ACC112 (cell line): ENCODE results near the gene NRL.

Experiments used
- H2AFZ ChIP-seq: fragments of 200-600 bp; sonication (generic); one replicate; pipeline ENCODE4 v1.6.0; 2017; ENCODE audit warnings: antibody characterized with exemption, low read length; ENCODE audit not compliant: unreplicated experiment
- H3K27ac ChIP-seq: fragments of 200-600 bp; sonication (generic); 2 replicates; pipeline ENCODE4 v1.5.1; 2014; ENCODE audit warnings: low read depth, mild to moderate bottlenecking, antibody characterized with exemption, low read length, moderate library complexity
- H3K27me3 ChIP-seq: fragments of 200-600 bp; sonication (generic); 2 replicates; pipeline ENCODE4 v1.6.1; 2014; ENCODE audit warnings: mild to moderate bottlenecking, antibody characterized with exemption, low read length, moderate library complexity, mixed read lengths; ENCODE audit not compliant: insufficient read depth
- H3K36me3 ChIP-seq: fragments of 200-600 bp; sonication (generic); 2 replicates; pipeline ENCODE4 v1.6.1; 2016; ENCODE audit warnings: mild to moderate bottlenecking, antibody characterized with exemption, low read length, moderate library complexity, mixed read lengths; ENCODE audit not compliant: insufficient read depth
- H3K4me1 ChIP-seq: fragments of 200-600 bp; sonication (generic); one replicate; pipeline ENCODE4 v1.6.1; 2016; ENCODE audit warnings: low read length, mixed read lengths; ENCODE audit not compliant: insufficient read depth, unreplicated experiment, control insufficient read depth
- H3K4me3 ChIP-seq: fragments of 200-600 bp; sonication (generic); 2 replicates; pipeline ENCODE4 v1.5.1; 2014; ENCODE audit warnings: mild to moderate bottlenecking, low read depth, low read length
- H3K79me2 ChIP-seq: fragments of 200-600 bp; sonication (generic); one replicate; pipeline ENCODE4 v1.6.0; 2016; ENCODE audit warnings: low read length; ENCODE audit not compliant: control insufficient read depth, unreplicated experiment, insufficient read depth

The NRL gene

DNA sequence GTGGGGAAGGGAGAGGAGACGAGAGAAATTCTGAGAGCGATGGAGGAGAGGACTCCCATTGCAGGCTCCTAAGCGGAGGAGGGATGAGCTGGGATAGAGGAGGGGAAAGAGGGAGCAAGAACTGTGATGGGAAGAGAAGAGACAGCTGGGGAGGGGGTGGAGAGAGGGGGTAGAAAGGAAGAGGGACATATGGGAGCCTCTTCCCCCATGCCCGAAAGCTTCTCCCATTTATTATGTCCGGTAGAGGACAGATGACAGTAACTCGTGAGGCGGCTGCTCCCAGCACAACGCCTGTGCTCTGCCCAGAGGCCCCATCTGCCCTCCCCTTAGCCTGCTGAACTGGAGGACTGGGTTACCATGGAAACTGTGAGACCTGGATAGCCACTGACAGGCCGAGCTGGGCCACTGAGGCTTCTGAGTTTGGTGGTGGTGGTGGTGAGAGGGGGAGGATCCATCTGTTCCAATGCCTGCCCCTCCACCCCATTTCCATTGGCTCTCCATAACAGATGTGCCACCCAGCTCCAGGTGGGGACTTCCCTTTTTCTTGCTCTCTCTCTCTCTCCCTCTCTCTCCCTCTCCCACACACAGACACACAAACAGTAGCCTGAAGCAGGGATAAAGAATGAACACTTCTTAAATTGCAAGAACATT is 35.1 kb downstream of the NRL start:
- Histone ChIP-seq H2AFZ (no peak overlapping the region), H3K36me3 (no peaks in the 10 kb centered on the region), H3K4me3 (no peak overlapping the region), H3K27ac (no peak overlapping the region), H3K4me1 (peaks cover 4% of the 10 kb centered on the region), H3K27me3 (peaks cover 60% of the 10 kb centered on the region), H3K79me2 (no peaks in the 10 kb centered on the region)

DNA sequence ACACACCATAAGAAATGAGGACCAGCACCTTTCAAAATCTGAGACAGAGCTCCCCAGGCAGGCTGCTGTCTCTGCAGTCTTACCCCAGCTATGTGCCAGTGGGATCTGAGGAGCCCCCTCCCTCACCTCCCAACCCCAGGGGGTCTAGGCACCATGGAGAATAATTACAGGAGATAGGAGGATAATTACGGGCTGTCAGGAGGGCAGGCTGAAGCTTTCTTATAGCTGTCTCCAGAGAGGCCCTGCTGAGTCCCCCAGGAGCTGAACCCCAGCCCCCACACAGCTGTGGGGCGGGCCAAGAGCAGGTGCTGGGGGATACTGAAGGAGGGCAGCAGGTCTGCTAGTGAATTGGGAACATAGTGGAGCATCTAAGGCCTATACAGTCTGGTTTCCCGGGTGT is 36.6 kb downstream of the NRL start:
- H3K27me3 ChIP-seq, result peaks cover 66% of the 10 kb centered on the region
- H3K36me3 ChIP-seq, result no peaks in the 10 kb centered on the region

DNA sequence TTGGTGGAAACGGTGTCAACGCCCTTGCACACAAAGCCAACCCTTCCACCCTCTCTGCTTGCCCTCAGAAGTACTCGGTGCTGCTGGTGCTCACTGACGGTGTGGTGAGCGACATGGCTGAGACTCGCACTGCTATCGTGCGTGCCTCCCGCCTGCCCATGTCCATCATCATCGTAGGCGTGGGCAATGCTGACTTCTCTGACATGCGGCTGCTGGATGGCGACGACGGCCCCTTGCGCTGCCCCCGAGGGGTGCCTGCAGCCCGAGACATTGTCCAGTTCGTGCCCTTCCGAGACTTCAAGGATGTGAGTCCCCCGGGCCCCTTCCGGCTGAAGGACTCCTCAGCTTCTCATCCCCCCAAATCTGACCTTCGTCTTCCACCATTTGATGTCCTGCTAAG is 37.7 kb downstream of the NRL start:
- Histone ChIP-seq H3K36me3 (no peaks in the 10 kb centered on the region), H3K4me1 (peaks cover 4% of the 10 kb centered on the region), H3K79me2 (no peaks in the 10 kb centered on the region), H3K27ac (no peak overlapping the region), H3K27me3 (peaks cover 65% of the 10 kb centered on the region), H3K4me3 (no peak overlapping the region), H2AFZ (no peak overlapping the region)

More for the DNA sequence above, 36.6 kb downstream of the NRL start:
- Histone ChIP-seq H3K4me1 (peaks cover 4% of the 10 kb centered on the region), H2AFZ (no peak overlapping the region), H3K4me3 (no peak overlapping the region), H3K79me2 (no peaks in the 10 kb centered on the region), H3K27ac (no peak overlapping the region)

DNA sequence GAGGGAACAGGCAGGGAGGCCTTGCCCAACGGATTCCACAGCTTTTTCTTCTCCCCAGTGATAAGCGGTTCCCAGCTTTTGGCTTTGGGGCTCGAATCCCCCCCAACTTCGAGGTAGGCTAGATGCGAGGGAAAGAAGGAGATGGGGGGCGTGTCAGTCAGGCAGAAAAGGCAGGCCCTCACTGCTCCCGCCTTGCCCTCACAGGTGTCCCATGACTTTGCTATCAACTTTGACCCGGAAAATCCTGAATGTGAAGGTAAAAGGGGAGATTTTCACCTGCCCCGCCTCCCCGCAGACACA is 38.5 kb downstream of the NRL start:
- Histone ChIP-seq H3K4me3 (no peak overlapping the region), H2AFZ (no peak overlapping the region), H3K4me1 (peaks cover 4% of the 10 kb centered on the region), H3K27ac (no peak overlapping the region), H3K27me3 (peaks cover 65% of the 10 kb centered on the region), H3K79me2 (no peaks in the 10 kb centered on the region), H3K36me3 (no peaks in the 10 kb centered on the region)

DNA sequence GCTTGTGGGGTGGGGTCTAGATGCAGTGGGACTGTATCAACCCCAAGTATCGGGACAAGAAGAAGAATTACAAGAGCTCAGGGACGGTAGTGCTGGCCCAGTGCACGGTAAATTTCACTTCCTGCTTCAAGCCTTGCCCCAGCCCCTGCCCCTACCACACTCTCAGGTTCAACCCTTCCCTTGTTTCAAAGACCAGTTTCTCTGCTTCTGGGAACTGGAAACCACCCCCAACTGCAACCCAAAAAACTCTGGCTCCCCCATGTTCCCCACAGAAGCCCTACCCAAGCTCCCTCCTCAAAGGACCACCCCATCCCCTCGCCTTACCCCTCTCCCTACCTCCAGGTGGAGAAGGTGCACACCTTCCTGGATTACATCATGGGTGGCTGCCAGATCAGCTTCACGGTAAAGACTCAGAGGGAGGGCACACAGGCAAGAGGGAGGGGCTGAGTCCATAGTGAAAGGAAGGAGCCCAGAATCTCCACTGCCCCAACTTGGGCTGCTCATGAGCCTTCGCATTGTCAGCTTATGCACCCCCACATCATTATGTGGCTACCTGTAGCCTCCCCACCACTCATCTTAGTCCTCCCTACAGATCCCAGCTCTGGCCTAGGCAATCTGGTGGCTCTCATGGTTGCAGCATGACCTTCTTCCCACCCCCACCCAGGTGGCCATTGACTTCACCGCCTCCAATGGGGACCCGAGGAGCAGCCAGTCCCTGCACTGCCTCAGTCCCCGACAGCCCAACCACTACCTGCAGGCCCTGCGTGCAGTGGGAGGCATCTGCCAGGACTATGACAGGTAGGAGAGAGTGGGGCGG is 39.1 kb downstream of the NRL start:
- Histone ChIP-seq H3K36me3 (no peaks in the 10 kb centered on the region), H3K27me3 (peaks cover 65% of the 10 kb centered on the region), H2AFZ (no peak overlapping the region), H3K27ac (no peak overlapping the region), H3K4me3 (no peak overlapping the region), H3K79me2 (no peaks in the 10 kb centered on the region), H3K4me1 (peaks cover 2% of the 10 kb centered on the region)

DNA sequence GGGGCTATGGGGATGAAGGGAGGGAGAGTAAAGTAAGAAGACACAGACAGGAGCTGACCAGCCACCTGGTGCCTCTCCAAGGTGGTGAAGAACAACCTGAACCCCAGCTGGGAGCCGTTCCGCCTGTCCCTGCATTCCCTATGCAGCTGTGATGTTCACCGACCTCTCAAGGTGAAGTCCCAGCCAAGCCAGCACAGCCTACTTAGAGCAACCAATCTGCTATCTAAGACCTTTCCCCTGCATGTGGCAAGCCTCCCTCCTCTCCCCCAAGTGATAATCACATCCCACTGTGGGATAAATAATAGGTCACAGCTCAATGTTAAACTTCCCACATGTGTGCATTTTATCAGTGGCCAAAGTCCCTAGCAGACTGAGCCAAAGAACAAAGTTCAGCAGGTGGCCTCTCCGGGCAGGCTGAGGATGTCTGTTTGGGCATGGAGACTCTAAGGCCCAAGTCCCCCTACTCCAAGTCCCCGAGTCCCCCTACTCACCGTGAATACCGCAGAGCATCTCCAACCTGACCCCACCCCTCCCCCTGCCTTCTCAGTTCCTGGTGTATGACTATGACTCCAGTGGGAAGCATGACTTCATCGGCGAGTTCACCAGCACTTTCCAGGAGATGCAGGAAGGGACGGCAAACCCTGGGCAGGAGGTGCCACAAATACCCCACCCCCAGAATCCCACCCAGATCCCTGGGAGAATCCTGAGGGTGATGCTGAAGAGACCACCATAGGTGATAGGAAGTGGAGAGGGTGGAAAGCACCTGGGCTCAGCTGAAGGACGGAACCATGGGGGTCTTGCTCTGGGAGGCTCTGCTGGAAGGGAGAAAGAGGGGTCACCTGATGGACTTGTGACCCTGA is 39.9 kb downstream of the NRL start:
- Histone ChIP-seq H2AFZ (no peak overlapping the region), H3K27ac (no peak overlapping the region), H3K4me3 (no peak overlapping the region)

DNA sequence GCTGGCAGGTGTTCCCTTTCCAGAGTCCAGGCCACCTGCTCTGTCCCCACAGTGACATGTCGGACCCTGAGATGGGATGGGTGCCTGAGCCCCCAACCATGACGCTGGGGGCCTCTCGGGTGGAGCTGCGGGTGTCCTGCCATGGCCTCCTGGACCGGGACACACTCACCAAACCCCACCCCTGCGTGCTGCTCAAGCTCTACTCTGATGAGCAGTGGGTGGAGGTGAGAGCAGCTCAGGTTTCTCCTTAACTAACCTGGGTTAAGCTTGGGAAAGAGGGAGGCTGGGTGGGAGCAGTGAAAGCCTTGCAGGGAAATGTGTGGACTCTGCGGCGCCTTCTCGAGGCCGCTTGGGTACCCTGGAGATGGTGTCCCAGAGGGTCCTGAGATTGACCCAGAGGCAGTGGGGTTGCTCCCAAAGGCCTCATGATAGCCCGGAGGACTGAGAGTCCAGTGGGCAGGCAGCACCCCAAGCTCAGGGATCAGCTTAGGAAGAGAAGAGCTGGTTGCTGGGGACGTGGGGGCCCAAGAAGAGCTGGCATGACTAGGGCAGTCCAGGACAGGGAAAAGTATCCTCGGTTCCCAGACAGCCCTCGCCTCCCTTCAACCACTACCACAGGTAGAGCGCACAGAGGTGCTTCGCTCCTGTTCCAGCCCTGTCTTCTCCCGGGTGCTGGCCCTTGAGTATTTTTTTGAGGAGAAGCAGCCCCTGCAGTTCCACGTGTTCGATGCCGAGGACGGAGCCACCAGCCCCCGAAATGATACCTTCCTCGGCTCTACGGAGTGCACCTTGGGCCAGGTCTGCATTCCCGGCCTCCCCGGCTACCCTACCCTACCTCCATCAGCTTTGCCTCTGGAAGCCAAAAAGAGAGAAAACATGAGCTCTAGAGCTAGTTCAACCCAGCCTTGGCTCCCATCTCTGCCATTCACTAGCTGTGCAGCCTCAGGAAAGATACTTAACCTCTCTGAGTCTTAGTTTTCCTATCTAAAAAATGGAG is 41.6 kb downstream of the NRL start:
- Histone ChIP-seq H3K4me3 (no peak overlapping the region), H3K27ac (no peak overlapping the region)

More for the DNA sequence above, 39.9 kb downstream of the NRL start:
- no peaks in the 10 kb centered on the region for H3K79me2 ChIP-seq
- no peaks in the 10 kb centered on the region for H3K4me1 ChIP-seq
- H3K36me3 ChIP-seq, result no peaks in the 10 kb centered on the region
- H3K27me3 ChIP-seq, result peaks cover 63% of the 10 kb centered on the region

DNA sequence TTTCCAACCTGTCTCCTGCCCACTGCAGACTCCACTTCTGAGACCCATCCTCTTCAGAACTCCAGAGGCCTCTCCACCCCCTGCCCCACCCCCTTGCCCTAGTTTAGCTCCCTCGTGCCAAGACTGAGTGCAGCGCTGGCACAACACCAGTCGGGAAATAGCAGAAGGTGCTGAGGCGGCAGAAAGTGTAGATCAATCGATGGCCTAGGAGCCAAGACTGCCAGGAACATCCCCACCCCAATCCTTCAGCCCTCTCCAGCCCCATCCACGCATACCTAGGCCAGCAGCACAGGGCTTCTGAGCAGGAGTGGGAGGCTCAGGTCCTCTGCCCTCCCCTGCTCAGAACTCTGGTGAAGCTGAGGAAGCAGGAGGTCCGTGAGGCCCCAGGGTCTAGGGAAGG is 42.3 kb downstream of the NRL start:
- no peaks in the 10 kb centered on the region for H3K36me3 ChIP-seq
- H2AFZ ChIP-seq, result no peak overlapping the region
- peaks cover 69% of the 10 kb centered on the region for H3K27me3 ChIP-seq
- H3K79me2 ChIP-seq, result no peaks in the 10 kb centered on the region
- H3K27ac ChIP-seq, result no peak overlapping the region
- H3K4me3 ChIP-seq, result no peak overlapping the region
- no peaks in the 10 kb centered on the region for H3K4me1 ChIP-seq

More for the DNA sequence above, 41.6 kb downstream of the NRL start:
- Histone ChIP-seq H3K79me2 (no peaks in the 10 kb centered on the region), H3K36me3 (no peaks in the 10 kb centered on the region), H2AFZ (no peak overlapping the region), H3K27me3 (peaks cover 65% of the 10 kb centered on the region), H3K4me1 (no peaks in the 10 kb centered on the region)

DNA sequence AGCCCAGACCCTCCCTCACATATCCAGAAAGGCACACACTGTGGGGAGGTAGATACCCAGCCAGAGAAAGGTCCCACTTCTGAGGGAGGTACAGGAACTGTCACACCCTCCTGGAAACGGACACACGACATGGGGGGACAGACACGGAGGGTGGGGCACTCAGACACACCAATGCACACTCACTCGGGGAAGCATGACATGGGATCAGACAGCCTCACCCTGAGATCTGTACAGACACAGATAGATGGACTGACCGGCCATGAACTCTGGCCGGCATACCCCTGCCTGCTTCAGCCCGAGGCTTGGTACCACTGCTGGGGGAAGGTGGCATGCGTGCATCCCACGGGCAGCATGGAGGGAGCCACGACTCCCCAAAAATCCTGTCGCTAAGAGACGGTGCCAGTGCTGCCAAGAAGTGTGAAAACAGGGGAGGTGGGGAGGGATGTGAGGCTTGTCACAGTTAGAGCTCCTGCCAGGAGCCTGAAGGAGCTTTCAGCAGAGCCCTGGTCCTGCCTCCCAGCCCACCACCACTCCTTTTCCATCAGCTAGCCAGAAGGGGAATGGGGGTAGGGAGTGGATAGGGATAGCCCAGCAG is 42.8 kb downstream of the NRL start:
- Histone ChIP-seq H3K36me3 (no peaks in the 10 kb centered on the region), H3K4me1 (no peaks in the 10 kb centered on the region), H3K79me2 (no peaks in the 10 kb centered on the region), H3K27me3 (peaks cover 69% of the 10 kb centered on the region), H2AFZ (no peak overlapping the region), H3K27ac (no peak overlapping the region), H3K4me3 (no peak overlapping the region)
